ENCODE data around the gene FXYD1. TPM values are rescaled to one million over a fixed set of nuclear protein-coding genes. Genes with fewer than 3 reads are reported as not detected.

The FXYD1 gene
- total RNA-seq, 4 donors from 2014 or later: 42.8 to 140 (median 52.7) TPM

GRCh38 chr19:35157431-35157830 is 18.8 kb downstream of the FXYD1 start:
- peaks cover 0 to 52% of the 10 kb centered on the region in 2 donors for H3K36me3 ChIP-seq
- H3K9me3 ChIP-seq: peaks cover 0 to 13% (median 0%) of the 10 kb centered on the region in 3 donors
- no peak overlapping the region for H3K4me3 ChIP-seq
- H3K27ac ChIP-seq: no peak overlapping the region
- H3K27me3 ChIP-seq: peaks cover 64% of the 10 kb centered on the region
- TF ChIP-seq POLR2A (IDR thresholded peaks at IDR 0.05) (no peak), POLR2AphosphoS5 (IDR thresholded peaks at IDR 0.05) (no peak), EP300 (IDR thresholded peaks at IDR 0.05) (no peak), CTCF (IDR thresholded peaks at IDR 0.05) (no peak)
- H3K4me1 ChIP-seq: peaks cover 0 to 35% (median 8%) of the 10 kb centered on the region in 3 donors
- WGBS, 2 donors (ENCODE audit: low coverage in 1 of 2): 91% methylated on average over 4 of the region's 4 CpGs; no CpG with 5 or more reads in 1 of the 2 donors
- ATAC-seq: no peak

DNA sequence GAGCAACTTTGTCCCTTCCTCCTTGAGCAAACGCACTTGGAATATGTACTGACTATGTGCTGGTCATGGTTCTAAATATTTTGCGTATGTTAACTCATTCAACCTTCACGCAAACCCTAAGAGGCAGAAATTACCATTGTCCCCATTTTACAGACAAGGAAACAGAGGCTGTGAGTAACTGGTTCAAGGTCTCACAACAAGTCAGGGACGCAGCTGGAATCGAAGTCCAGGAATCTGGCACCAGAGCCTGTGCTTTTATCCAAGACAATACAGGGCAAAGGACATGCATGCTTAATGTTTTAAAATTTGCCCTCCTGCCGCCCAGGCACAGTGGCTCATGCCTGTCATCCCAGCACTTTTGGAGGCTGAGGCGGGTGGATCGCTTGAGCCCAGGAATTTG is 21.0 kb downstream of the FXYD1 start:
- Histone ChIP-seq H3K9me3 (peaks cover 0 to 34% (median 0%) of the 10 kb centered on the region in 3 donors), H3K4me1 (peaks cover 0 to 18% (median 0%) of the 10 kb centered on the region in 3 donors), H3K36me3 (peaks cover 0 to 74% of the 10 kb centered on the region in 2 donors), H3K27me3 (peaks cover 48% of the 10 kb centered on the region), H3K4me3 (no peak overlapping the region), H3K27ac (no peak overlapping the region)
- no peak for TF ChIP-seq CTCF (IDR thresholded peaks at IDR 0.05)
- no peak for TF ChIP-seq POLR2AphosphoS5 (IDR thresholded peaks at IDR 0.05)
- no peak for TF ChIP-seq POLR2A (IDR thresholded peaks at IDR 0.05)
- TF ChIP-seq EP300 (IDR thresholded peaks at IDR 0.05): no peak
- WGBS, 2 donors (ENCODE audit: low coverage in 1 of 2): 83 to 100% methylated on average over 4 to 8 of the region's 8 CpGs
- no peak for ATAC-seq

DNA sequence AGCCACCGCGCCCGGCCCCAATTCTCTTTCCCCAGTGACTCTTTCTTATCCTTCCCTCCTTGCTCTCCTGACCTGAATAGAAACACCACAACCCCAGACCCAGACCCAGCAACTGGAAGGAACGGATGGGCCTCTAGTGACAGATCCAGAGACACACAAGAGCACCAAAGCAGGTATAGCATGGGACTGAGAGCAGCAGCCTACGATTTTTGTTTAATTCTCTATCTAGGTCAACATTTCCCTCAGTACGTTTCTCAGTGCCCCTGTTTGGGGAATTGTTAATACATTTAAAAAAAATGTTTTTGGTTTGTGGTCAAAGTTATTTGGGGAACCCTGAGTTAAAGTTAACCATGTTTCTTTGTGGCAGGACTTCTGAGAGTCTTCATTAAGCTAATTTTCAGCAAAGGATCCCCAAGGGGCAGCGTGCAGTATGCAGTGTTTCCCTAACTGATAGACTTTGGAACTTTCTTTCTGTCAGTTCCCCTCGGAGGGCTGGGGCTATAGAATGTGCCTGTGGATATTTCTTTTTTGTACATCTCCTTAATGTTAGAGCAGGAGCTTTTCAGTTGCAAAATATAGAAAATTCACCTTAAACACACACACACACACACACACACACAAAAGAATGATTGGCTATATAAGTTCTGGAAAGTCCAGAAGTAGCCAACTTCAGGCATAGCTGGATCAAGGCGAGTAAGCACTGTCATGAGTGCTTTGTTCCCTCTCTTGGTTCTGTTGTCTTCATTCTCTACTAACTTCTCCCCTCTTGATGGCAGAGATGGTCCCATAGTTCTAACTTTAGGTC is 22.2 kb downstream of the FXYD1 start:
- no peak overlapping the region for H3K27ac ChIP-seq
- peaks cover 0 to 86% of the 10 kb centered on the region in 2 donors for H3K36me3 ChIP-seq
- peaks cover 36% of the 10 kb centered on the region for H3K27me3 ChIP-seq
- peaks cover 0 to 6% (median 0%) of the 10 kb centered on the region in 3 donors for H3K4me1 ChIP-seq
- H3K9me3 ChIP-seq: peaks cover 0 to 41% (median 0%) of the 10 kb centered on the region in 3 donors
- TF ChIP-seq EP300 (IDR thresholded peaks at IDR 0.05): no peak
- TF ChIP-seq CTCF (IDR thresholded peaks at IDR 0.05): no peak
- no peak for TF ChIP-seq POLR2AphosphoS5 (IDR thresholded peaks at IDR 0.05)
- TF ChIP-seq POLR2A (IDR thresholded peaks at IDR 0.05): no peak
- WGBS, 2 donors (ENCODE audit: low coverage in 1 of 2): 88 to 90% methylated on average over 6 to 8 of the region's 9 CpGs
- no peak overlapping the region for H3K4me3 ChIP-seq
- ATAC-seq: no peak

GRCh38 chr19:35161434-35161743 is 22.8 kb downstream of the FXYD1 start:
- Histone ChIP-seq H3K4me1 (peaks cover 0 to under 1% (median 0%) of the 10 kb centered on the region in 3 donors), H3K9me3 (peaks cover 0 to 47% (median 0%) of the 10 kb centered on the region in 3 donors), H3K36me3 (peaks cover 0 to 92% of the 10 kb centered on the region in 2 donors), H3K27me3 (peaks cover 30% of the 10 kb centered on the region), H3K4me3 (no peak overlapping the region), H3K27ac (no peak overlapping the region)
- no peak for TF ChIP-seq POLR2A (IDR thresholded peaks at IDR 0.05)
- no peak for TF ChIP-seq CTCF (IDR thresholded peaks at IDR 0.05)
- no peak for TF ChIP-seq POLR2AphosphoS5 (IDR thresholded peaks at IDR 0.05)
- TF ChIP-seq EP300 (IDR thresholded peaks at IDR 0.05): no peak
- no peak for ATAC-seq
- 75 to 86% methylated on average over 1 of the region's 2 CpGs for WGBS, 2 donors (ENCODE audit: low coverage in 1 of 2)
